Thymus (tissue), 11 donors: ENCODE measurements around the gene BTN1A1. TPM values are rescaled to one million over a fixed set of nuclear protein-coding genes. Genes with fewer than 3 reads are reported as not detected.
A peak's percentile ranks its signal among the peaks of the same experiment; 100 is the strongest.
"Not testable (repeated sequence)": the region's sequence is repeated elsewhere in the genome, so short reads cannot be mapped to it uniquely, and the experiment has no call there.

Source experiments
- DNase-seq, 9 donors: peaks; one replicate each; pipeline ENCODE4 v3.0.0-alpha.2; 2013; ENCODE audit warnings: low spot score in 9 of 9, low read depth in 6 of 9, missing footprints in 1 of 9
- H3K27ac ChIP-seq, 2 donors: one replicate each; pipeline ENCODE4 v1.5.1; 2013; ENCODE audit warnings: control low read depth in 1 of 2, low read depth in 1 of 2, low read length in 1 of 2, mild to moderate bottlenecking in 1 of 2, moderate library complexity in 1 of 2
- H3K27me3 ChIP-seq, 2 donors: one replicate each; pipeline ENCODE4 v1.5.1; 2013; ENCODE audit warnings: low read length in 1 of 2; ENCODE audit not compliant: control insufficient read depth in 2 of 2, insufficient read depth in 1 of 2
- H3K36me3 ChIP-seq, 2 donors: one replicate each; pipeline ENCODE4 v1.5.1; 2013; ENCODE audit warnings: low read length in 1 of 2, mild to moderate bottlenecking in 1 of 2, moderate library complexity in 1 of 2; ENCODE audit not compliant: control insufficient read depth in 2 of 2, insufficient read depth in 2 of 2
- H3K4me1 ChIP-seq, 2 donors: one replicate each; pipeline ENCODE4 v1.5.1; 2013; ENCODE audit warnings: low read length in 2 of 2; ENCODE audit not compliant: control insufficient read depth in 2 of 2, insufficient read depth in 2 of 2
- H3K4me3 ChIP-seq, 2 donors: one replicate each; pipeline ENCODE4 v1.5.1; 2013; ENCODE audit warnings: low read length in 2 of 2, control low read depth in 1 of 2, mild to moderate bottlenecking in 1 of 2
- H3K9me3 ChIP-seq, 2 donors: one replicate each; pipeline ENCODE4 v1.5.1; 2013; ENCODE audit warnings: low read length in 1 of 2, mild to moderate bottlenecking in 1 of 2; ENCODE audit not compliant: control insufficient read depth in 2 of 2, insufficient read depth in 1 of 2
- WGBS: extraction: QIAGEN DNeasy Blood & Tissue Kit; methylation state at CpG from one replicate; pipeline ENCODE4 v1.1.7; 2013; 5-methylcytosine and 5-hydroxymethylcytosine counted together
- polyA plus RNA-seq: library from polyadenylated mRNA; stranded (reverse); fragments of 200-250 nt; gene quantifications from one replicate; pipeline ENCODE4 v1.2.3, GENCODE V29; 2013
- total RNA-seq: library from RNA; stranded (reverse); fragments of 120-200 nt; gene quantifications from one replicate; pipeline ENCODE4 v1.2.4, GENCODE V29; 2013
- donor health status: healthy.

The BTN1A1 gene
- total and polyA plus RNA-seq, 2 donors, result 0.14 to 0.16 TPM

DNA sequence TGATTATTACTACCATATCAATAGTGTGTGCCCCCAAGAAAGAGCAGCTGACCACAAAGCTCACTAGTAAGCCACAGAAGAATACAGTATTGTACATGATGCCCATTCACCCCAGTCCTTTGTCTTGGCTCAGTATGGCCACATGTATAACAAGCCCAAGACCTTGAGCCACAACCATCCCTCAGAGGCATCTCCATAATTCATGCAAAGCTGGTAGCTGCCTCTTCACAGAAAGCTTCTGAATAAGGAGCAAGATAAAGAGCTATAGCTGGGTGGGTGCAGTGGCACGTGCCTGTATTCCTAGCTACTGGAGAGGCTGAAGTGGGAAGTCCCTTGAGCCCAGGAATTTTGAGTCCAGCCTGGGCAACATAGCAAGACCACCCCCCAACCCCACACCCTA lies 4.8 kb upstream of the BTN1A1 start:
- H3K4me1 ChIP-seq, result peaks cover 2% of the 10 kb centered on the region in 2 donors
- no peak overlapping the region for H3K4me3 ChIP-seq
- no peak for DNase-seq
- no peaks in the 10 kb centered on the region for H3K9me3 ChIP-seq
- no peak overlapping the region for H3K27ac ChIP-seq
- 98% methylated on average over 1 of the region's 1 CpG for WGBS
- H3K36me3 ChIP-seq, result no peaks in the 10 kb centered on the region
- H3K27me3 ChIP-seq, result peaks cover 0 to 3% of the 10 kb centered on the region in 2 donors

DNA sequence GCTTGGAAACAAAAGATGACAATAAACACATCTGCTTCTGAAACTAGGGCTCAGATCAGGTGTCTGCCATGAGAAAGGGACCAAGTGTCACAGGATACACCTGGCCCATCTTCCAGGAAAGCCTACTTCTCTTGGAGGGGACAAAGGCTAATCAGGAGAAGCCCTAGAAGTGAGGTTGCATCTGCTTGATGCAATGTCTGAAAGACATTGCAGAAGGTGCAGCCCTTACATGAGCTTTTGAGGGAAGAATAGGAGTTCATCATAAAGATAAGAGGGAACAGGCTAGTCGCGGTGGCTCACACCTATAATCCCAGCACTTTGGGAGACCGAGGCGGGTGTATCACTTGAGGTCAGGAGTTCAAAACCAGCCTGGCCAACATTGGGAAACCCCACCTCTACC lies 2.5 kb upstream of the BTN1A1 start:
- 82% methylated on average over 4 of the region's 4 CpGs for WGBS

DNA sequence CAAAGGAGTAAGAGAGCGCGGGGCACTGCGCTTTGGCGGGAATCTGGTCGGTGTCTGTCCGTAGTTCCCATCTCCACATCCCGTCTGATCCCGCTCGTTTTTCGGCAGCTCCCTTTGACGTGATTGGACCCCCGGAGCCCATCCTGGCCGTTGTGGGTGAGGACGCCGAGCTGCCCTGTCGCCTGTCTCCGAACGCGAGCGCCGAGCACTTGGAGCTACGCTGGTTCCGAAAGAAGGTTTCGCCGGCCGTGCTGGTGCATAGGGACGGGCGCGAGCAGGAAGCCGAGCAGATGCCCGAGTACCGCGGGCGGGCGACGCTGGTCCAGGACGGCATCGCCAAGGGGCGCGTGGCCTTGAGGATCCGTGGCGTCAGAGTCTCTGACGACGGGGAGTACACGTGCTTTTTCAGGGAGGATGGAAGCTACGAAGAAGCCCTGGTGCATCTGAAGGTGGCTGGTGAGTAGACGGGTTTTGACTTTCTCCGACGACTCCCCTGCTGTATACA lies 1.4 kb downstream of the BTN1A1 start:
- H3K36me3 ChIP-seq, result no peaks in the 10 kb centered on the region
- peaks cover 10 to 32% of the 10 kb centered on the region in 2 donors for H3K27me3 ChIP-seq
- peak in 5 of 9 donors; percentile 1 to 40 (median 16) for DNase-seq
- no peak overlapping the region for H3K27ac ChIP-seq
- no peaks in the 10 kb centered on the region for H3K9me3 ChIP-seq
- H3K4me1 ChIP-seq, result peaks cover 5 to 13% of the 10 kb centered on the region in 2 donors
- peak overlapping the region; percentile 25 to 42 for H3K4me3 ChIP-seq
- 13% methylated on average over 49 of the region's 49 CpGs for WGBS

More for the DNA sequence above, 2.5 kb upstream of the BTN1A1 start:
- Histone ChIP-seq H3K27ac (no peak overlapping the region), H3K27me3 (peaks cover 10 to 25% of the 10 kb centered on the region in 2 donors), H3K4me1 (peaks cover 5 to 13% of the 10 kb centered on the region in 2 donors), H3K4me3 (no peak overlapping the region), H3K36me3 (no peaks in the 10 kb centered on the region), H3K9me3 (no peaks in the 10 kb centered on the region)
- DNase-seq, result no peak

DNA sequence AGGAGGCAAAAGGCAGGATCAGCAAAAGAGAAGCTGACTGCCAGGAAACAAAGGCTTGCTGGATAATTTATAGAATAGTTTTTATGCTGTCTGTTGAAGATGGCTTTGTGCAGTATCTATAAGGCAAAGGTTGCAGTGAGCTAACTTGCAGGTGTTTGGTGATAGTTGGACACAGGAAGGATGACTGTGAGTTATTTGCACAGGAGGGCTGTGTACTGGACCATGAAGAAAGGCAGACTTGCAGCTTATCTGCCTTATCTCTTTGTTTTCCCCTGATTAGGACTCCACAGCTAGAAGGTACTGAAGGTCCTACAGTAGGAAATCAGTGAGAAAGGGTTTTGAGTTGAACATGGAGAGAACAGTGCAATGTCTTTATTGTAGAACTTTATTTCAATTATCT lies 2.1 kb downstream of the BTN1A1 start:
- peaks cover 3 to 13% of the 10 kb centered on the region in 2 donors for H3K4me1 ChIP-seq
- no peaks in the 10 kb centered on the region for H3K36me3 ChIP-seq
- H3K4me3 ChIP-seq, result peak overlapping the region in 1 of 2 donors; percentile 42
- peaks cover 10 to 32% of the 10 kb centered on the region in 2 donors for H3K27me3 ChIP-seq
- H3K27ac ChIP-seq, result no peak overlapping the region
- DNase-seq, result no peak
- H3K9me3 ChIP-seq, result no peaks in the 10 kb centered on the region

DNA sequence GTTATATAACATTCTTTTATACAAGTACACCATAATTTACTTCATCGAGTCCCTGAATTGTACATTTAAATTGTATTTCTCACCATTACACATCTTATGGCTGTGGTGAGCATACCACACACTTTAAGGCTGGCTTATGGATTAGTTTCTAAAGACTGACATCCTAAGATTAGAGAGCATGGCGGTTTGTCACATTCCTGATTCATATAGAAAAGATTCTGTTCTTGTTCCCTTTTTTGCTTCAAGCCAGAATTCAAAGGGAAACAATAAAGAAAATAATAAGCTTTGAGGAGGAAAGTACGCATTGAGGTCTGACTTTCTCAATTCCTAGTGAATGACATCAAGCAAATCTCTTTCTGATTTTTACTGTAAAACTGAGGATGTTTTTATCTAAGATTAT lies 2.5 kb downstream of the BTN1A1 start:
- H3K9me3 ChIP-seq, result no peaks in the 10 kb centered on the region
- no peak overlapping the region for H3K4me3 ChIP-seq
- no peaks in the 10 kb centered on the region for H3K36me3 ChIP-seq
- 95% methylated on average over 3 of the region's 3 CpGs for WGBS
- peaks cover 10 to 32% of the 10 kb centered on the region in 2 donors for H3K27me3 ChIP-seq
- no peak overlapping the region for H3K27ac ChIP-seq
- no peak for DNase-seq
- peaks cover 3 to 13% of the 10 kb centered on the region in 2 donors for H3K4me1 ChIP-seq

DNA sequence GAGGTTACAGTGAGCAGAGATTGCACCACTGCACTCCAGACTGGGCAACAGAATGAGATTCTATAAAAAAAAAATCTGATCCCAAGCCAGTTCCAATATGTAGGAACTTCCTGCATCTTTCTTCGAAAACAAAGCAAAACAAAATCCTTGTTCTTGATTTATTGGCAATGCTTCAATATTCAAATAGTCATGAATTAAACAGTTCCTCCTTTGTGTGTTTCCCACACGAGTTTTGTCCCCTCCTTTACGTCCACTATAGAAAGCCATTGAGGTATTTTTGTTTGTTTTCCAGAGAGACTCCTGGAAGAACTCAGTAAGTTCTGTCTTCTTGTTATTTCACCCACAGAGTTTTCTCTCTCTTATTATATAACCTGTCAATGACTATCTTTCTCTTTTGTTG lies 7.6 kb downstream of the BTN1A1 start:
- 84% methylated on average over 3 of the region's 3 CpGs for WGBS
- DNase-seq, result no peak

DNA sequence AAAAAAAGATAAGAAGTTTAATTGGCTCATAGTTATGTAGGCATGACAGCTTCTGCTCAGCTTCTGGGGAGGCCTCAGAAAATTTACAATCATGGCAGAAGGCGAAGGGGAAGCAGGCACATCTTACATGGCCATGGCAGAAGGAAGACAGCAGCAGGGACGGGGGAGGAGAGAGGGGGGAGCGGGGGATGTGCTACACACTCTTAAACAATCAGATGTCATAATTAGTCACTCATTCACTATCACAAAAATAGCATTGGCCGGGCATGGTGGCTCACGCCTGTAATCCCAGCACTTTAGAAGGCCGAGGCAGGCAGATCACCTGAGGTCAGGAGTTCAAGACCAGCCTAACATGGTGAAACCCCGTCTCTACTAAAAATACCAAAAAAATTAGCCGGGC lies 10.9 kb downstream of the BTN1A1 start:
- not testable (repeated sequence) for H3K36me3 ChIP-seq, H3K9me3 ChIP-seq, H3K4me1 ChIP-seq, H3K27ac ChIP-seq, H3K27me3 ChIP-seq, H3K4me3 ChIP-seq, DNase-seq
- 97% methylated on average over 8 of the region's 8 CpGs for WGBS

More for the DNA sequence above, 7.6 kb downstream of the BTN1A1 start:
- H3K27ac ChIP-seq, result no peak overlapping the region
- H3K9me3 ChIP-seq, result no peaks in the 10 kb centered on the region
- H3K27me3 ChIP-seq, result peaks cover 0 to 6% of the 10 kb centered on the region in 2 donors
- H3K4me3 ChIP-seq, result no peak overlapping the region
- no peaks in the 10 kb centered on the region for H3K4me1 ChIP-seq
- no peaks in the 10 kb centered on the region for H3K36me3 ChIP-seq

DNA sequence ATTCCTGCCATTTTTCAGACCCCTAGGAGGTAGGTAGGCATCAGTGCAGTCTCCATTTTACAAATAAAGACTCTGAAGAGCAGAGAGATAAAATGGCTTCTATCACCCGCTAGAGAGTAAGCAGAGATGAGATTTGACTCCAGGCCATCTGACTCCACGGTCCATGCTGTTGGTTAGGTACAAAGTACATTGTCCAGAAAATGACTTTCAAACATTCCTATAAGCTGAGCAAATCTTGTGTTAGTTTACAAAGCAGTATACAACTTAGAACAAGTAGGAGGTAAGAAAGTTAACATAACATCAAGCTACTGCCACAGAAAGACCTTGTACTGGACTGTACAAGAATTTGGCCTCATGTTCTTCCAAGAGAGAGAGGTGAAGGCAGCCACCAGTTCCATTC lies 14.9 kb downstream of the BTN1A1 start:
- H3K27ac ChIP-seq, result no peak overlapping the region
- DNase-seq, result no peak
- H3K27me3 ChIP-seq, result no peaks in the 10 kb centered on the region
- H3K36me3 ChIP-seq, result no peaks in the 10 kb centered on the region
- H3K9me3 ChIP-seq, result no peaks in the 10 kb centered on the region
- WGBS, result 97% methylated on average over 2 of the region's 2 CpGs
- no peak overlapping the region for H3K4me3 ChIP-seq
- no peaks in the 10 kb centered on the region for H3K4me1 ChIP-seq

DNA sequence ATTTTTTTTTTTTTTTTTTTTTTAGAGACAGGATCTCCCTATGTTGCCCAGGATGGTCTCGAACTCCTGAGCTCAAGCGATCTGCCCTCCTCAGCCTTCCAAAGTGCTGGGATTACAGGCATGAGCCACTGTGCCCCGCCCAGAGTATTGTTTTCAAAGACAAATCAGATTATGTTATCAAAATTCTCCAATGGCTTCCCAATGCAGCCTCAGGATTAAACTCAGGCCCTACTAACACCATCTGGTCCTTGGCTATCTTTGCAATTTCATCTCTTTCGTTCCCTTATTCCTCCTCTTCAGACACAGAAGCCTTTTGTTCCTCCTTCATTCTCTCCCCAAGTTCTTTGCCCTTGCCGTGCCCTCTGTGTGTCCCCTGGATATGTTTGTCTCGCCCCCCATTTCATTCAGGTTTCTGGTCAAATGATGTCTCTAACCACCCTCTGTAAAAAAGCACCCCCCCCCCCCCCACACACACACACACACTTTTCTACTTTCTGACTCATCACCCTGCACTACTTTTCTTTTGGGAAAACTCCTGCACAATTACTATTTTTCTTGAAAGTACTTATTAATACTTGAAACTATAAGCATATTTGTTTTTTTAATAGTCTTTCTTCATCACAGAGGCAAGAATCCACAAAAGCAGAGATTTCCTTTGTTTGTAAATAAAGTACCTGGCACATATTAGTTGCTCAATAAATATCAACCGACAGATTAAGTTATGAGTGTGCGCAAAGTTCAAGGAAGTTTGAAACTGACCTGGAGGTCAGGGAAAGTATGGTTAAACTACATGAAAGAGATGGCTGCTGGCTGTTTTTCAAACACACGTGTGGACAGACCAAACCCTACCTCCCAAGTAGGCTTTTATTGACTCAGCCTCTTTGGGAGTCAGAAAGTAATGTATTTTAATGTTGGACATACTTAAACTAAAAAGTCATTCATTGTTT lies 16.7 kb downstream of the BTN1A1 start:
- Histone ChIP-seq H3K27ac (no peak overlapping the region), H3K4me1 (peaks cover 5 to 6% of the 10 kb centered on the region in 2 donors), H3K9me3 (no peaks in the 10 kb centered on the region), H3K4me3 (no peak overlapping the region), H3K36me3 (no peaks in the 10 kb centered on the region), H3K27me3 (no peaks in the 10 kb centered on the region)
- DNase-seq, result no peak
- 91% methylated on average over 9 of the region's 9 CpGs for WGBS
